Esophagus muscularis mucosa (tissue), 4 donors: ENCODE measurements around the gene CHST7. TPM values are rescaled to one million over a fixed set of nuclear protein-coding genes. Genes with fewer than 3 reads are reported as not detected.

Experiments
- DNase-seq: peaks from one replicate; pipeline ENCODE4 v3.0.0-alpha.2; 2017; ENCODE audit errors: extremely low spot score
- H3K27ac ChIP-seq, 4 donors: fragments of 200-600 bp; sonication (generic); replicated peaks in 1 of 4; 1 replicate in 3 of 4; 2 replicates in 1 of 4; pipeline ENCODE4 v1.5.1; 2016 to 2019; ENCODE audit warnings: mild to moderate bottlenecking in 1 of 4
- H3K27me3 ChIP-seq, 4 donors: fragments of 200-600 bp; sonication (generic); one replicate each; pipeline versions ENCODE4 v1.5.1 to v1.6.0; 2016 to 2019
- H3K36me3 ChIP-seq, 4 donors: fragments of 200-600 bp; sonication (generic); one replicate each; pipeline ENCODE4 v1.5.1; 2016 to 2019
- H3K4me1 ChIP-seq, 4 donors: fragments of 200-600 bp; sonication (generic); one replicate each; pipeline ENCODE4 v1.5.1; 2016 to 2019
- H3K4me3 ChIP-seq, 4 donors: fragments of 200-600 bp; sonication (generic); 1 replicate in 2 of 4; 2 replicates in 2 of 4; pipeline ENCODE4 v1.5.1; 2016 to 2019; ENCODE audit warnings: mild to moderate bottlenecking in 4 of 4, moderate library complexity in 1 of 4
- H3K9me3 ChIP-seq, 4 donors: fragments of 200-600 bp; sonication (generic); 1 replicate in 3 of 4; 2 replicates in 1 of 4; pipeline ENCODE4 v1.5.1; 2016 to 2019
- EP300 ChIP-seq: sonication (generic); formaldehyde crosslinking; IDR thresholded peaks from one replicate; pipeline ENCODE4 v1.6.1; 2017; ENCODE audit warnings: antibody characterized with exemption
- POLR2A ChIP-seq: fragments of 450-650 bp; IDR thresholded peaks from one replicate; pipeline ENCODE4 v1.6.1; 2017; ENCODE audit warnings: antibody characterized with exemption, moderate library complexity, mild to moderate bottlenecking, low read depth
- POLR2AphosphoS5 ChIP-seq, 2 donors: sonication (generic); formaldehyde crosslinking; IDR thresholded peaks; one replicate each; pipeline ENCODE4 v1.6.1; 2017; ENCODE audit warnings: antibody characterized with exemption in 2 of 2
- WGBS: methylation state at CpG from one replicate; pipeline ENCODE4 v1.1.5; 2018; 5-methylcytosine and 5-hydroxymethylcytosine counted together
- intact Hi-C: fragments of 100-400 bp; cut with DNase I; formaldehyde crosslinking; loops from one replicate; pipeline ENCODE4 v1.15.1; 2023
- total RNA-seq, 4 donors: library from RNA; depleted of rRNA; stranded (reverse); fragments of >200 nt; gene quantifications; one replicate each; pipeline versions ENCODE4 v1.1.0 to v1.2.1, GENCODE V29; 2016
- TF ChIP-seq, protein P1 (sequence below), 3 experiments: fragments of 200-600 bp in 2 of 3; fragments of 450-650 bp in 1 of 3; sonication (generic) in 2 of 3; IDR thresholded peaks; one replicate each; pipeline ENCODE4 v1.5.1; 2017 to 2019; ENCODE audit warnings: antibody characterized with exemption in 3 of 3, mild to moderate bottlenecking in 2 of 3, moderate library complexity in 1 of 3

CHST7 gene
- total RNA-seq, 4 donors from 2014 or later = 12.5 to 20.6 (median 17.2) TPM

DNA sequence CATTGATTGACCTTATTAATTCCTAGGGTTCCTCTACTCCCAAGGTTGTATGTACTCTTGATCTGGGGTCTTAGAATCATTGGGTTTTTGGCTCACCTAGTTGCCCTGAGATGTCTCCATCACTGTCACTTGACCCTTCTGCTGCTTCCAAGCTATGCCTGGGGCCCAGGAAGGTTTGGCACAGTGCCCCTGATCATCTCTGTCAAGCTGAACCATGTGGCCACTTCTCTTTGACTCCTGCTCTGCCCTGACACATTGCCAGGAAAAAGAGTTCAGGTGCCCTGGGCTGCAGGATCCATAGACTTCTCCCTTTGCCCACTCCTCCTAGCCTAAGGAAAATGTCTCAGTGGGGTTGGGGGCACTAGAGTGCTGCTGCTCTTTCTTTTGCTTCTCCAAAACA, 3.9 kb upstream of the CHST7 start:
- Histone ChIP-seq H3K4me1 (peaks cover 3 to 16% (median 8%) of the 10 kb centered on the region in 4 donors), H3K9me3 (peaks cover 0 to 8% (median 0%) of the 10 kb centered on the region in 4 donors), H3K27ac (no peak overlapping the region), H3K36me3 (no peaks in the 10 kb centered on the region), H3K4me3 (no peak overlapping the region), H3K27me3 (peaks cover 0 to 1% (median 0%) of the 10 kb centered on the region in 4 donors)
- DNase-seq = no peak
- TF ChIP-seq POLR2AphosphoS5 (IDR thresholded peaks at IDR 0.05) (no peak), POLR2A (no peak), EP300 (no peak)
- TF ChIP-seq, protein P1, sequence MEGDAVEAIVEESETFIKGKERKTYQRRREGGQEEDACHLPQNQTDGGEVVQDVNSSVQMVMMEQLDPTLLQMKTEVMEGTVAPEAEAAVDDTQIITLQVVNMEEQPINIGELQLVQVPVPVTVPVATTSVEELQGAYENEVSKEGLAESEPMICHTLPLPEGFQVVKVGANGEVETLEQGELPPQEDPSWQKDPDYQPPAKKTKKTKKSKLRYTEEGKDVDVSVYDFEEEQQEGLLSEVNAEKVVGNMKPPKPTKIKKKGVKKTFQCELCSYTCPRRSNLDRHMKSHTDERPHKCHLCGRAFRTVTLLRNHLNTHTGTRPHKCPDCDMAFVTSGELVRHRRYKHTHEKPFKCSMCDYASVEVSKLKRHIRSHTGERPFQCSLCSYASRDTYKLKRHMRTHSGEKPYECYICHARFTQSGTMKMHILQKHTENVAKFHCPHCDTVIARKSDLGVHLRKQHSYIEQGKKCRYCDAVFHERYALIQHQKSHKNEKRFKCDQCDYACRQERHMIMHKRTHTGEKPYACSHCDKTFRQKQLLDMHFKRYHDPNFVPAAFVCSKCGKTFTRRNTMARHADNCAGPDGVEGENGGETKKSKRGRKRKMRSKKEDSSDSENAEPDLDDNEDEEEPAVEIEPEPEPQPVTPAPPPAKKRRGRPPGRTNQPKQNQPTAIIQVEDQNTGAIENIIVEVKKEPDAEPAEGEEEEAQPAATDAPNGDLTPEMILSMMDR (IDR thresholded peaks at IDR 0.05) = no peak
- intact Hi-C loops = loop anchor here (5.0 kb wide), 1 partner anchor 118 kb away; no protein-coding TSS in a partner anchor

DNA sequence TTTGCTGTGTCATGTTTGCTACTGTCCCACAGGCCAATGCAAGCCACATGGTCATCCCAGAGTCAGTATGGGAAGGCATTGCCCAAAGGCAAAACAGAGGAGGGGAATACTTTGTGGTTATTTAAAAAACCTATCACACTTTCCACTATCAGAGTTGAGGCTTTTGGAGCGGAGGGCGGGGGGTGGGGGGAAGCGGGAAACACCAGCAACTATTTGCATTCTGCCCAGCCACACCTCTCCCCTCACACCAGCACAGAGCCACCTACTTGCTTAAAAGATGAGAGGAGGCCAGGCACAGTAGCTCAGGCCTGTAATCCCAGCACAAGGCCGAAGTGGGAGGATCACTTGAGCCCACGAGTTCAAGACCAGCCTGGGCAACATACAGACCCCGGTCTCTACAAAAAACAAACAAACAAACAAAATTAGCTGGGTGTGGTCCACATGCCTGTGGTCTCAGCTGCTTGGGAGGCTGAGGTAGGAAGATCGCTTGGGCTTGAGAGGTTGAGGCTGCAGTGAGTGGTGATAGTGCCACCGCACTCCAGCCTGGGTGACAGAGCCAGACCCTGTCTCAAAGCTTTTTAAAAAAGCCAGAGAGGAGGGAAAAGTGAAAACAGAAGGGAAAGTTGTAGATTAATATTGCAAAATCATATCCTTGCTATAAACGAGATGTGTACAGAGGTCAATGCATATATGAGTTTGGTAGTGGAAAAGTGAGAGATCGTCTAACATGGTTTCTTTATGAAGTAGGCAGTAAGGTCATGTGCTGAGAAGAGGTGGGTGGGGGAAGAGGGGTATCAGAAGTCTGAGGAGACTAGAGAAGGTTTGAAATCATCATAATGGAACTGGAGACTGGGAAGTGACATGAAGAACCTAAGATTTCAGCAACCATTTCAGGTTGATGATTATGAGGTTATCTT, 1.9 kb upstream of the CHST7 start:
- Histone ChIP-seq H3K27ac (no peak overlapping the region), H3K27me3 (peaks cover 0 to 9% (median 0%) of the 10 kb centered on the region in 4 donors), H3K36me3 (no peaks in the 10 kb centered on the region), H3K9me3 (peaks cover 0 to 8% (median 0%) of the 10 kb centered on the region in 4 donors), H3K4me3 (no peak overlapping the region), H3K4me1 (peaks cover 3 to 27% (median 17%) of the 10 kb centered on the region in 4 donors)
- TF ChIP-seq POLR2A (no peak), EP300 (no peak), POLR2AphosphoS5 (IDR thresholded peaks at IDR 0.05) (no peak)
- TF ChIP-seq, protein P1 (IDR thresholded peaks at IDR 0.05) = no peak
- intact Hi-C loops = loop anchor here (5.0 kb wide), 1 partner anchor 116 kb away; no protein-coding TSS in a partner anchor
- WGBS = 79% methylated on average over 10 of the region's 10 CpGs
- no peak for DNase-seq

DNA sequence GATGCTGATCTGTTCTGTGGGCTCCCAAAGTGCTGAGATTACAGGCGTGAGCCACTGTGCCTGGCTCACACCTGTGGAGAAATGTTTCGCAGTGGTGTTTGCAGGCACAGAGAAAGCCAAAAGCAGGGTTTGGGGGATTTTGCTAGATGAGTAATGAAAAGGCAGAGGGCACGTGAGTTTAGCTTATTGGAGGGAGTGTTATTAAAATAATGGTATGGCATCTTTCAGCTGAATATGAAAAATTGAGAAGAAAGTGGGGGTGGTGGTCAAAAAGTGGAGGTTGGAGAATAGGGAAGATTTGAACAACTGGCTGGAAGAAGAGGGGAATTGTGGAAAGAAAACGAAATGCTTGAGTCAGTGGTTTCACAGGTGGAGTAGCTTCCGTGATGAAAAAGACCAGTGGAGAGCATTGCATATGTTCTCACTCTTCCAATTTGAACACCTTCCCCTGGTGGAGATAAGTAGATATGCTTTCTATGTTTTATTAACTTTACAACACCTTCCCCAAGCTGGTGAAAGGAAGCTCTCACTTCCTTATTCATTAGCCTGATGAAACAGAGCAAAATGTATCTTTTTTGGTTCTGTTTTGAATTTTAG, 1.1 kb upstream of the CHST7 start:
- Histone ChIP-seq H3K27me3 (peaks cover 0 to 9% (median 0%) of the 10 kb centered on the region in 4 donors), H3K27ac (no peak overlapping the region), H3K9me3 (peaks cover 0 to 8% (median 0%) of the 10 kb centered on the region in 4 donors), H3K4me3 (no peak overlapping the region), H3K4me1 (peaks cover 3 to 27% (median 17%) of the 10 kb centered on the region in 4 donors), H3K36me3 (no peaks in the 10 kb centered on the region)
- no peak for TF ChIP-seq POLR2AphosphoS5 (IDR thresholded peaks at IDR 0.05)
- TF ChIP-seq, protein P1 (IDR thresholded peaks at IDR 0.05) = no peak
- no peak for TF ChIP-seq EP300
- TF ChIP-seq POLR2A = no peak
- intact Hi-C loops = loop anchor here (5.0 kb wide), 1 partner anchor 115 kb away; no protein-coding TSS in a partner anchor
- WGBS = 73% methylated on average over 5 of the region's 5 CpGs
- DNase-seq = no peak

DNA sequence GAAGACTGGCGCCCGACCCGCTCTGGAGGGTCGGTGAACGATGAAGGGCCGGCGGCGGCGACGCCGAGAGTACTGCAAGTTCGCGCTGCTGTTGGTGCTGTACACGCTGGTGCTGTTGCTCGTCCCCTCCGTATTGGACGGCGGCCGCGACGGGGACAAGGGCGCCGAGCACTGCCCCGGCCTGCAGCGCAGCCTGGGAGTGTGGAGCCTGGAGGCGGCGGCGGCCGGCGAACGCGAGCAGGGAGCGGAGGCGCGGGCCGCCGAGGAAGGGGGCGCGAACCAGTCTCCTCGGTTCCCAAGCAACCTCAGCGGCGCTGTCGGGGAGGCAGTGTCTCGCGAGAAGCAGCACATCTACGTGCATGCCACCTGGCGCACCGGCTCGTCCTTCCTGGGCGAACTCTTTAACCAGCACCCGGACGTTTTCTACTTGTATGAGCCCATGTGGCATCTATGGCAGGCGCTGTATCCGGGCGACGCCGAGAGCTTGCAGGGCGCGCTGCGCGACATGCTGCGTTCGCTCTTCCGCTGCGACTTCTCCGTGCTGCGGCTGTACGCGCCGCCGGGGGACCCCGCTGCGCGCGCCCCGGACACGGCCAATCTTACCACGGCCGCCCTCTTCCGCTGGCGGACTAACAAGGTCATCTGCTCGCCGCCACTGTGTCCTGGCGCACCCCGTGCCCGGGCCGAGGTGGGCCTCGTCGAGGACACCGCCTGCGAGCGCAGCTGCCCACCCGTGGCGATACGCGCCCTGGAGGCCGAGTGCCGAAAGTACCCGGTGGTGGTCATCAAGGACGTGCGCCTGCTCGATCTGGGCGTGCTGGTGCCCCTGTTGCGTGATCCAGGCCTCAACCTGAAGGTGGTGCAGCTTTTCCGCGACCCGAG, 568 bp downstream of the CHST7 start:
- Histone ChIP-seq H3K9me3 (peaks cover 0 to 8% (median 0%) of the 10 kb centered on the region in 4 donors), H3K27ac (peak overlapping the region; percentile 43 to 75 (median 67)), H3K27me3 (peaks cover 0 to 9% (median 0%) of the 10 kb centered on the region in 4 donors), H3K4me1 (peaks cover 7 to 27% (median 17%) of the 10 kb centered on the region in 4 donors), H3K36me3 (no peaks in the 10 kb centered on the region), H3K4me3 (peak overlapping the region; percentile 58 to 71 (median 60))
- 58% methylated on average over 23 of the region's 107 CpGs for WGBS
- TF ChIP-seq, protein P1 (IDR thresholded peaks at IDR 0.05) = no peak
- TF ChIP-seq EP300 (no peak), POLR2AphosphoS5 (IDR thresholded peaks at IDR 0.05) (no peak), POLR2A (no peak)
- DNase-seq = no peak
- intact Hi-C loops = loop anchor here (5.0 kb wide), 1 partner anchor 113 kb away; no protein-coding TSS in a partner anchor
